GM19238 (cell line): ENCODE results near the gene ZMYND15.

Experiments used
- DNase-seq: peaks from one replicate; pipeline ENCODE4 v3.0.0; 2011; ENCODE audit warnings: low spot score; ENCODE audit not compliant: insufficient read length

ZMYND15 gene

GRCh38 chr17:4785311-4786105 lies 45.9 kb downstream of the ZMYND15 start:
- no peak for DNase-seq

- no peak for DNase-seq
Observed at GRCh38 chr17:4786106-4786511, 46.5 kb downstream of the ZMYND15 start, which contains the start of gene VMO1. Gene VMO1 (minus strand): TSS chr17:4786364. CDS start chr17:4786352, 12 bp downstream.

DNA sequence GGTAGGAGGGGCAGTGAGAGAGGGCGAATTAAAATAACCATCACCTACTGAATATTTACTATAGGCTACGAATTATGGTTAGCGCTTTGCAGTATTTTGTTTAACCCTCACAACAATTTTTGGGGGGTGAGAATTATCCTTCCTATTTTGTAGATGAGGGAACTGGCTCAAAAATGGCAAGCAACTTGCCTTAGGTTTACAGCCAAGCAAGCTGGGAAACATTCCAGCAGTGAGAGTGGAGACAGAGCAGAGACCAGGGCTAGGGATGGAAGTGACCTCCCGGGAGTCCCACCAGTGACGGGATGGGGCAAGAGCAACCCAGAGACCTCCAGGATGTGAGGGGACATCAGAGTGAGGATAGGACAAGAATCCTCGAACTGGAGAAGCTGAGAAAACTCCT lies 46.9 kb downstream of the ZMYND15 start:
- DNase-seq = no peak

- no peak for DNase-seq
Observed at GRCh38 chr17:4788159-4788806, 48.6 kb downstream of the ZMYND15 start.

GRCh38 chr17:4788807-4789700 lies 49.4 kb downstream of the ZMYND15 start, which contains the start of gene GLTPD2:
Gene GLTPD2 (plus strand): TSS chr17:4788964. CDS start chr17:4789012, 48 bp downstream.
- DNase-seq = no peak

- DNase-seq = no peak
Observed at GRCh38 chr17:4789701-4789950, 50.0 kb downstream of the ZMYND15 start.

DNA sequence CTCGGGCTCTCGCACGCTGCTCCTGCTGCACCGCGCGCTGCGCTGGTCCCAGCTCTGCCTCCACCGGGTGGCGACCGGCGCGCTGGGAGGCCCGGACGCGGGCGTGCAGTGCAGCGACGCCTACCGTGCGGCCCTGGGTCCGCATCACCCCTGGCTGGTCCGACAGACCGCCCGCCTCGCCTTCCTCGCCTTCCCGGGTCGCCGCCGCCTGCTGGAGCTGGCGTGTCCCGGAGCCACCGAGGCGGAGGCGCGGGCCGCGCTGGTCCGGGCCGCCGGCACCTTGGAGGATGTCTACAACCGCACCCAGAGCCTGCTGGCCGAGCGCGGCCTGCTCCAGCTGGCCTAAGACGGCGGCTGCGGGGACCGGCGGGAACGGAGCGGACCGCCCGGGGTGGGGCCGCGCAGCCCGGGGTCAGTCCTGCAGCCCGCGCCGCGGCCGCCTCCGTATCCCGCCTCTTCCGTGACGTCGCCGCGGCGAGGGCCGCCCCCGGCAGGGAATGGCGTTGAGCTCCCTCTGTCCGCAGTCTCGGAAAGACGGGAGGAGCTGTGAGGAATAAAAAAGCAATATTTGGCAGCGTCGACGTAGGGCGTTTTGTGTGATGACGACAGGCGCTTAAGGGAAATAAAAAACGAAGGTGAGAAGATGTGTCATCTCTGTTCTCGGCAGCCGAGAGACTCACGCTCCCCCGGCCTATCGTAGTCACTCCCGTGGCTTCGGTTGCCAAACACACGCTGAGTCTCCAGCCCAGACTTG lies 50.5 kb downstream of the ZMYND15 start:
- DNase-seq = peak; percentile 92

DNA sequence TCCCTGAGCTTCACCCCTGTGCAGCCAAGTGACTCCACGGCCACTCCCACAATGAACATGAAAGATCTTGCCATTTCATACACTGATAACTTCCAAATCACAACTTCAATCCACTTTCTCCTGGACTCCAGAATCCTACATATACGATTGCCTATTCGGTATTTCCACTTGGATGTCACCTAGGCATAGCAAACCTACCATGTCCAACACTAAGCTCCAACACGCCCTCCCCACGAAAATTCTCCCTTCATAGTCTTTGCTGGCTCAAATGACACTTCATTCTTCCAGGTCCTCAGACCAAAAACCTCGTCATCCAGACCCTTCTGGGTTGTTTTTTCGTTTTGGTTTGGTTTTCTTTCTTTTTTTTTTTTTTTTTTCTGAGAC lies 51.1 kb downstream of the ZMYND15 start:
- DNase-seq = no peak

- no peak for DNase-seq
Observed at GRCh38 chr17:4795168-4795567, 55.5 kb downstream of the ZMYND15 start.
